GM19023 (cell line): Measurements from ENCODE around the gene OR13C8.

Source experiments
- ATAC-seq: cut with Tn5 transposase; IDR thresholded peaks from one replicate; pipeline ENCODE4 v1.9.1; 2021; ENCODE audit warnings: mild to moderate bottlenecking, moderate library complexity; ENCODE audit not compliant: unreplicated experiment

Gene OR13C8

GRCh38 chr9:104611213-104611612 is 42.2 kb downstream of the OR13C8 start:
- no peak for ATAC-seq

DNA sequence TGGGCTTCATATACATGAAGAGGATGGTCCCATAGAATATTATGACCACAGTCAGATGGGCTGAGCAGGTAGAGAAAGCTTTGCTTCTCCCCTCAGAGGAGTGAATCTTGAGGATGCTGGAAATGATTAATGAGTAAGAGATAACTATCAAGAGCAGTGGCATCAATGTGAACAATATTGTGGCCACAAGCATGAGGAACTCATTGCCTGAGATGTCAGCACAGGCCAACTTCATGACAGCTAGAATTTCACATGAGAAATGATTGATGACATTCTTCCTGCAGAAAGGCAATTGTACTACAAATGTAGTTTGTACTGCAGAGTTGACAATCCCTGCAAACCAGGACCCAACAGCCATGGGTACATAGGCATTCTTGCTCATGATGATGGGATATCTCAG is 48.5 kb downstream of the OR13C8 start:
- ATAC-seq = no peak

DNA sequence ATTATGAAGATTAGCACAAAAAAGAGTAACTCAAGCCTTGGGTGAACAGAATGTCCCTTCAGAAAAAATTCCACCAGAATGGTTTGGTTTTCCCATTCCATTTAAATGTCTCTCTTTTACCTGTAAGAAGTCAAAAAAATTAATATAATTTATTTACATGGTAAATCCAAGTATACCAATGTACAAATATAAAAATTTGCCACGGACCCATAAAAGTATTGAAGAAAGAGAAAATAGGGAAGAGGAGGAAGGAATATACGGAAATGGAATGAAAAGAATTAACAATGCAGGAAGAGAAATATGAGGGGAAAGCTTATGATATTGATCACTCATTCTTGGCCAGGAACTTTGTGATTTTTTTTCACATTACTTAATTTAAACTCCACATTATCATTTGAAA is 49.1 kb downstream of the OR13C8 start, which contains the start of gene OR13C9:
OR13C9 (minus strand) TSS at position 101 of the 400 bp plus-strand sequence; CDS start at position 101, 0 bp downstream.
- no peak for ATAC-seq
